Muscle of arm (tissue), 12 donors: ENCODE results near the gene ST8SIA5. TPM values are rescaled to one million over a fixed set of nuclear protein-coding genes. Genes with fewer than 3 reads are reported as not detected.
A peak's percentile ranks its signal among the peaks of the same experiment; 100 is the strongest.

Experiments
- DNase-seq: peaks from one replicate; pipeline ENCODE4 v3.0.0-alpha.2; 2013
- polyA plus RNA-seq, 12 donors: library from polyadenylated mRNA; unstranded; fragments of 120-200 nt; gene quantifications; one replicate each; pipeline ENCODE4 v1.2.1, GENCODE V29; 2013; ENCODE audit not compliant: insufficient read length in 12 of 12

ST8SIA5 gene
- polyA plus RNA-seq, 12 donors, result 2.7 to 8.3 (median 5.4) TPM; not detected in 1

GRCh38 chr18:46715062-46715461 is 41.8 kb downstream of the ST8SIA5 start:
- no peak for DNase-seq

GRCh38 chr18:46712406-46712805 is 44.4 kb downstream of the ST8SIA5 start:
- peak; percentile 12 for DNase-seq

GRCh38 chr18:46711444-46711863 is 45.4 kb downstream of the ST8SIA5 start:
- DNase-seq, result peak; percentile 45

GRCh38 chr18:46706968-46707367 is 49.9 kb downstream of the ST8SIA5 start:
- no peak for DNase-seq

GRCh38 chr18:46705521-46705920 is 51.3 kb downstream of the ST8SIA5 start:
- no peak for DNase-seq

- DNase-seq, result no peak
Observed at GRCh38 chr18:46704816-46705215, 52.0 kb downstream of the ST8SIA5 start.

GRCh38 chr18:46704189-46704588 is 52.7 kb downstream of the ST8SIA5 start:
- DNase-seq, result no peak

- no peak for DNase-seq
Observed at GRCh38 chr18:46702471-46702870, 54.4 kb downstream of the ST8SIA5 start.

GRCh38 chr18:46700066-46700824 is 56.6 kb downstream of the ST8SIA5 start:
- DNase-seq, result no peak

GRCh38 chr18:46696702-46697101 is 60.2 kb downstream of the ST8SIA5 start:
- no peak for DNase-seq

- no peak for DNase-seq
Observed at GRCh38 chr18:46696268-46696667, 60.6 kb downstream of the ST8SIA5 start.

GRCh38 chr18:46693996-46694395 is 62.9 kb downstream of the ST8SIA5 start:
- DNase-seq, result no peak

- no peak for DNase-seq
Observed at GRCh38 chr18:46688853-46689525, 67.9 kb downstream of the ST8SIA5 start.

GRCh38 chr18:46686186-46686585 is 70.7 kb downstream of the ST8SIA5 start:
- DNase-seq, result no peak

GRCh38 chr18:46683252-46683651 is 73.6 kb downstream of the ST8SIA5 start:
- no peak for DNase-seq

GRCh38 chr18:46680784-46681695 is 75.8 kb downstream of the ST8SIA5 start:
- no peak for DNase-seq

- DNase-seq, result no peak
Observed at GRCh38 chr18:46679846-46680598, 76.8 kb downstream of the ST8SIA5 start.

GRCh38 chr18:46678785-46679399 is 78.0 kb downstream of the ST8SIA5 start:
- no peak for DNase-seq

- DNase-seq, result no peak
Observed at GRCh38 chr18:46678041-46678440, 78.8 kb downstream of the ST8SIA5 start.

- DNase-seq, result no peak
Observed at GRCh38 chr18:46677611-46678010, 79.2 kb downstream of the ST8SIA5 start.
